ENCODE data around the gene NR4A1. TPM values are rescaled to one million over a fixed set of nuclear protein-coding genes. Genes with fewer than 3 reads are reported as not detected.
A peak's percentile ranks its signal among the peaks of the same experiment; 100 is the strongest.
"Not testable (repeated sequence)": the region's sequence is repeated elsewhere in the genome, so short reads cannot be mapped to it uniquely, and the experiment has no call there.

Gene NR4A1
- total RNA-seq, 2 donors from 2014 or later = 113 to 136 TPM

GRCh38 chr12:52086944-52087835, 35.9 kb downstream of the NR4A1 start:
- Mint-ChIP-seq H3K9me3 (no peaks in the 10 kb centered on the region), H3K36me3 (ENCODE audit: insufficient read depth in 2 of 2) (no peaks in the 10 kb centered on the region), H3K27ac (no peak overlapping the region), H3K27me3 (ENCODE audit: low read depth) (peaks cover 39% of the 10 kb centered on the region), H3K4me1 (ENCODE audit: low read depth) (peaks cover 8% of the 10 kb centered on the region), H3K4me3 (no peak overlapping the region)
- no peak for ATAC-seq (replicated peaks in 1 of 2)
- no peak for DNase-seq

- no peak for ATAC-seq (replicated peaks in 1 of 2)
- Mint-ChIP-seq H3K27me3 (ENCODE audit: low read depth) (peaks cover 41% of the 10 kb centered on the region), H3K27ac (no peak overlapping the region), H3K36me3 (ENCODE audit: insufficient read depth in 2 of 2) (no peaks in the 10 kb centered on the region), H3K4me3 (no peak overlapping the region), H3K4me1 (ENCODE audit: low read depth) (peaks cover 5% of the 10 kb centered on the region), H3K9me3 (no peaks in the 10 kb centered on the region)
- no peak for DNase-seq
These were observed 36.9 kb downstream of the NR4A1 start for GRCh38 chr12:52087961-52088820.

- H3K4me3 Mint-ChIP-seq = no peak overlapping the region
- no peaks in the 10 kb centered on the region for H3K4me1 Mint-ChIP-seq (ENCODE audit: low read depth)
- DNase-seq (no peak), ATAC-seq (replicated peaks in 1 of 2) (no peak)
- H3K27ac Mint-ChIP-seq = no peak overlapping the region
- no peaks in the 10 kb centered on the region for H3K9me3 Mint-ChIP-seq
- peaks cover 41% of the 10 kb centered on the region for H3K27me3 Mint-ChIP-seq (ENCODE audit: low read depth)
- no peaks in the 10 kb centered on the region for H3K36me3 Mint-ChIP-seq (ENCODE audit: insufficient read depth in 2 of 2)
These were observed 38.2 kb downstream of the NR4A1 start for GRCh38 chr12:52089491-52089890.

GRCh38 chr12:52090291-52090690, 39.0 kb downstream of the NR4A1 start:
- Mint-ChIP-seq H3K9me3 (no peaks in the 10 kb centered on the region), H3K4me1 (ENCODE audit: low read depth) (no peaks in the 10 kb centered on the region), H3K36me3 (ENCODE audit: insufficient read depth in 2 of 2) (no peaks in the 10 kb centered on the region), H3K27me3 (ENCODE audit: low read depth) (peaks cover 42% of the 10 kb centered on the region), H3K27ac (no peak overlapping the region), H3K4me3 (no peak overlapping the region)
- ATAC-seq (replicated peaks in 1 of 2) = no peak
- DNase-seq = no peak

- H3K27ac Mint-ChIP-seq = no peak overlapping the region
- H3K27me3 Mint-ChIP-seq (ENCODE audit: low read depth) = peaks cover 46% of the 10 kb centered on the region
- H3K4me1 Mint-ChIP-seq (ENCODE audit: low read depth) = no peaks in the 10 kb centered on the region
- ATAC-seq (replicated peaks in 1 of 2) = no peak
- H3K36me3 Mint-ChIP-seq (ENCODE audit: insufficient read depth in 2 of 2) = no peaks in the 10 kb centered on the region
- H3K4me3 Mint-ChIP-seq = no peak overlapping the region
- no peaks in the 10 kb centered on the region for H3K9me3 Mint-ChIP-seq
- DNase-seq = no peak
These were observed 39.8 kb downstream of the NR4A1 start for GRCh38 chr12:52091061-52091460.

- H3K9me3 Mint-ChIP-seq = no peaks in the 10 kb centered on the region
- no peak for DNase-seq
- no peaks in the 10 kb centered on the region for H3K36me3 Mint-ChIP-seq (ENCODE audit: insufficient read depth in 2 of 2)
- no peak overlapping the region for H3K27ac Mint-ChIP-seq
- H3K4me1 Mint-ChIP-seq (ENCODE audit: low read depth) = no peaks in the 10 kb centered on the region
- peaks cover 46% of the 10 kb centered on the region for H3K27me3 Mint-ChIP-seq (ENCODE audit: low read depth)
- H3K4me3 Mint-ChIP-seq = no peak overlapping the region
- no peak for ATAC-seq (replicated peaks in 1 of 2)
These were observed 40.6 kb downstream of the NR4A1 start for GRCh38 chr12:52091869-52092268.

DNA sequence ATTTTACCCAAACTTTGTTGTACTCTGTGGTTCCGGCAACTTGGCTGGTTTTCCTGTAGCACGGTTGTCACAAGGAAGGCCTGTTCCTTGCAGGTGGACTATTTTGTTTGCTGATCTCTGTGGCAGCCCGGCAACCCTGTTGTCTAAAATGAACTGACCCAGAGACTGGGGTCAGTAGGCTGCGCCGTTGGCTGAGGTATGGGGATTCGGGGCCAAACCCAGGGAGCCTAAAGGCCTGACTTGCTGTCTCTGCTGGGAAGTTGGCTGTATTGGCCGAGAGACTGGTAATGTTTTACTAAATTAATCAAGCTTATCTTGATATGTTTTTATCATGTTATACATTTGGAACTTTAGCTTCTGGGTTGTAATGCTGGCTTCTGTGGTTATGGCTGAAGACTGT, 42.1 kb downstream of the NR4A1 start:
- Mint-ChIP-seq H3K4me1 (ENCODE audit: low read depth) (no peaks in the 10 kb centered on the region), H3K4me3 (no peak overlapping the region), H3K36me3 (ENCODE audit: insufficient read depth in 2 of 2) (no peaks in the 10 kb centered on the region), H3K27ac (no peak overlapping the region), H3K9me3 (no peaks in the 10 kb centered on the region), H3K27me3 (ENCODE audit: low read depth) (peaks cover 36% of the 10 kb centered on the region)
- no peak for DNase-seq
- no peak for ATAC-seq (replicated peaks in 1 of 2)

DNA sequence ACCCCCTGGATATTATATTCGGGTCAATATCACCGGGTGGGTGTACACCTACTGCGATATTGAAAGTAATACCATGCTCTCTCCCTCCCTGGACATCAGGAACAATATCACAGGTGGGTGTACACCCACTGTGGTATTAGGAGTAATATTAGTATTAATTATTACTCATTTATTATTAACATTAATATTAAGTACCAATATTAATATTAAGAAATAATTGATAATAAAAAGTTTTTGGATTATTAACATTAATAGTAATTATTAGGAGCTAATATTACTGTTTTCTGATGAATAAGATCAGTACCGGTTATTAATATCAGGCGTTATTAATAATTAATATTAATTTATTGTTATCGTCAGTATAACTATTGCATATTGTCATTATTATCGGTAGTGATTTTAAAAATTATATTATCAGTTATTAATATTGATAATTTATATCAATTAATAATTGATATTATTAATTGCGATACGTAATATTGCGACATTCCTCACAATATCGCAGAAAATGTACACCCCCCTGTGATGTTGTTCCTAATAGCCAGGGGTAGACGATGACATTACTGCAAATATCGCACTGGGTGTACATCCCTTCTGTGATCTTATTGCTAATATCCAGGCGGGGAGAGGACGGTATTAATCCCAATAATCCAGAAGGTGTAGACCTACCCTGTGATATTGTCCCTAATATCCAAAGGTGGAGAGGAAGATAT, 45.2 kb downstream of the NR4A1 start:
- H3K4me3 Mint-ChIP-seq = no peak overlapping the region
- ATAC-seq (replicated peaks in 1 of 2) (no peak), DNase-seq (no peak)
- peaks cover 24% of the 10 kb centered on the region for H3K27me3 Mint-ChIP-seq (ENCODE audit: low read depth)
- no peaks in the 10 kb centered on the region for H3K36me3 Mint-ChIP-seq (ENCODE audit: insufficient read depth in 2 of 2)
- H3K27ac Mint-ChIP-seq = no peak overlapping the region
- H3K4me1 Mint-ChIP-seq (ENCODE audit: low read depth) = no peaks in the 10 kb centered on the region
- H3K9me3 Mint-ChIP-seq = no peaks in the 10 kb centered on the region

- Mint-ChIP-seq H3K36me3 (ENCODE audit: insufficient read depth in 2 of 2) (no peaks in the 10 kb centered on the region), H3K4me1 (ENCODE audit: low read depth) (no peaks in the 10 kb centered on the region), H3K9me3 (no peaks in the 10 kb centered on the region), H3K4me3 (no peak overlapping the region), H3K27ac (no peak overlapping the region), H3K27me3 (ENCODE audit: low read depth) (peaks cover 20% of the 10 kb centered on the region)
- ATAC-seq (replicated peaks in 1 of 2) = peak; percentile 30 to 67
- no peak for DNase-seq
These were observed 45.9 kb downstream of the NR4A1 start for GRCh38 chr12:52097045-52097666.

DNA sequence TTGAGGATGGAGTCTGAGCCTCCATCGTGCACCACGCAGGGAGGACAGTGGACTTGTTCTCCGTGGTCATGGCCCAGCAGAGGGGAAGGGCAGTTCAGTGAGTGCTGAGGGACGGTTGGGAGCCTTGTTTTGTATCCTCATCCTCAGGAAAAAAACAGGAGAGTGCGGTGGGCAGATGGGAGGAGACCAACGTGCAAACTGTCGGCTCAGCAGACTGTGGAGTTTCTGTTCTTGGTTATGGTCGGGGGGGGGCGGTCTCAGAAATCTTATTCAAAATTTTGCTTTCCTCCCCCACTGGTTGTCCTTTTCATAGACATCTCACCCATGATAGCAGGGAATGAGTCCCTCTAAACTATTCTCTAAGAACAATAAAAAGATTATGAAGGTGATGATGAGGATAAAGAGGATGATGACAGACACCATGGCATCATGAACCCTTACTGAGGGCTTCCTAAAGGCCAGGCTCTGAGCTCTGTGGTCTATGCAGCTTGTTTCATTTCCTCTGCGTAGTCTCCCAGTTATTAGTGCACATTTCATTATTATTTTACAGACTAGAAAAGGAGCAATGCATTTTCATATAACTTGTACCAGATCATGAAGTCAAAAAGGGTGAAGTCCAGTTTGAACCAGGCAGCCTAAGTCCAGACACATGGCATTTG, 53.3 kb downstream of the NR4A1 start:
- not testable (repeated sequence) for H3K4me1 Mint-ChIP-seq (ENCODE audit: low read depth); H3K36me3 Mint-ChIP-seq (ENCODE audit: insufficient read depth in 2 of 2); ATAC-seq (replicated peaks in 1 of 2); H3K9me3 Mint-ChIP-seq; H3K4me3 Mint-ChIP-seq; H3K27ac Mint-ChIP-seq; DNase-seq
- peaks cover 51% of the 10 kb centered on the region for H3K27me3 Mint-ChIP-seq (ENCODE audit: low read depth)

All from activated T-cell treated with anti-CD3 and anti-CD28 coated beads, Interleukin-2, amount 50 U/mL, for 72 hours (primary cell).